Measurements from ENCODE around the gene SMARCA2. TPM values are rescaled to one million over a fixed set of nuclear protein-coding genes. Genes with fewer than 3 reads are reported as not detected.
"Not testable (repeated sequence)": the region's sequence is repeated elsewhere in the genome, so short reads cannot be mapped to it uniquely, and the experiment has no call there.

SMARCA2 gene
- total and polyA plus RNA-seq, 9 donors, result 78.4 to 149 (median 95.6) TPM

GRCh38 chr9:2130941-2131340, 115.8 kb downstream of the SMARCA2 start:
- Histone ChIP-seq H3K9me3 (replicated peaks; ENCODE audit: control insufficient read depth, low read depth, low read length) (no peaks in the 10 kb centered on the region), H3K27me3 (ENCODE audit: control insufficient read depth, insufficient read depth, low read length) (no peaks in the 10 kb centered on the region), H3K4me3 (ENCODE audit: low read length) (no peak overlapping the region), H3K36me3 (ENCODE audit: control insufficient read depth, insufficient read depth, low read length) (peaks cover 23% of the 10 kb centered on the region), H3K27ac (ENCODE audit: low read length) (no peak overlapping the region), H3K4me1 (ENCODE audit: control insufficient read depth, insufficient read depth, low read length) (peaks cover 26% of the 10 kb centered on the region)
- DNase-seq, result no peak
- WGBS (ENCODE audit: insufficient coverage), result no CpG with 5 or more reads among the region's 3 CpGs

DNA sequence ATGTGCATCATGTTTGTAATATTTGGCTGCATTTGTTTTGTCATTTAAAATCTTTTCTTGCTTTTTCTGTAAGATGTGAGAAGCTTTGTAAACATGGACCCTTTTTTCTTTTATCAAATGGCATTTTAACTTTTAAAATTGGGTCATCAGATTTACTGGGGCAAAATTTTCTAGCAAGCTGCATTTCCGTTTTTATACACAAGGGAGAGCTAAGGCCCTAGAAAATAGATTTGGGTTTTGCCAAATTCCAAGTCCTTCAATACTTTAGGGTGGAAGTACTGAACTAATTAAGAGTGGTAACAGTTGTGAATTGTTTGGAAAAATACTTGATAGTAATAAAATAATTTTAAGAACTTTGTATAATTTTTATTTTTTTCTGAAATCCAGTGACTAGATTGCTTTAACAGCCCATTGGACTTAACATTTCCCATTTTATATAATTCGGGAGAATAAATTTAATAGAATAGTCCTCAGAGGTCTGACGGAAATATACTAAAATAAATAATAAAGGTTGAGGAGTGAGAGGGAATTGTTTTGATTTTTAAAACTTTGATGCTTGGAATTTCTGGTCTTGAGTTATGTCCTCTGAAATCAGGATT, 117.4 kb downstream of the SMARCA2 start:
- peak; percentile 65 for DNase-seq
- Histone ChIP-seq H3K27me3 (ENCODE audit: control insufficient read depth, insufficient read depth, low read length) (no peaks in the 10 kb centered on the region), H3K36me3 (ENCODE audit: control insufficient read depth, insufficient read depth, low read length) (peaks cover 24% of the 10 kb centered on the region), H3K4me1 (ENCODE audit: control insufficient read depth, insufficient read depth, low read length) (peaks cover 13% of the 10 kb centered on the region), H3K9me3 (replicated peaks; ENCODE audit: control insufficient read depth, low read depth, low read length) (no peaks in the 10 kb centered on the region), H3K27ac (ENCODE audit: low read length) (no peak overlapping the region), H3K4me3 (ENCODE audit: low read length) (no peak overlapping the region)
- WGBS (ENCODE audit: insufficient coverage), result no CpG with 5 or more reads among the region's 3 CpGs

DNA sequence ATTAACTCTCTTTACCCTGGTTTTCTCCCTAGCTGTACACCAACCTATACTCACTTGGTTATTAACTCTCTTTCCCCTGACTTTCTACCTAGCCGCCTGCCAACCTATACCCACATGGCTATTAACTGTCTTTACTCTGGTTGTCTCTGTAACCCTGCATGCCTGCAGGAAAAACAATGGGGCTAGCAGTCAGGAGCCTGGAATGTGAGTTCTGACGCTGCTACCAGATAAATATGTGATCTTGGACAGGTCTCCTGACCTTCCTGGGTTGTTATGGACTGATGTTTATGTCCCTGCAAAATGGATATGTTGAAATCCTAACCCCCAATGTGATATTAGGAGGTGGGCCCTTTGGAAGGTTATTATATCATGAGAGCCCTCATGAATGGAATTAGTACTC, 119.2 kb downstream of the SMARCA2 start:
- H3K36me3 ChIP-seq (ENCODE audit: control insufficient read depth, insufficient read depth, low read length), result peaks cover 26% of the 10 kb centered on the region
- DNase-seq, result no peak
- no peaks in the 10 kb centered on the region for H3K9me3 ChIP-seq (replicated peaks; ENCODE audit: control insufficient read depth, low read depth, low read length)
- H3K27ac ChIP-seq (ENCODE audit: low read length), result no peak overlapping the region
- 88% methylated on average over 1 of the region's 2 CpGs for WGBS (ENCODE audit: insufficient coverage)
- H3K4me1 ChIP-seq (ENCODE audit: control insufficient read depth, insufficient read depth, low read length), result peaks cover 3% of the 10 kb centered on the region
- H3K27me3 ChIP-seq (ENCODE audit: control insufficient read depth, insufficient read depth, low read length), result no peaks in the 10 kb centered on the region
- no peak overlapping the region for H3K4me3 ChIP-seq (ENCODE audit: low read length)

GRCh38 chr9:2138646-2139045, 123.5 kb downstream of the SMARCA2 start:
- Histone ChIP-seq H3K4me3 (ENCODE audit: low read length) (no peak overlapping the region), H3K27me3 (ENCODE audit: control insufficient read depth, insufficient read depth, low read length) (no peaks in the 10 kb centered on the region), H3K9me3 (replicated peaks; ENCODE audit: control insufficient read depth, low read depth, low read length) (no peaks in the 10 kb centered on the region), H3K36me3 (ENCODE audit: control insufficient read depth, insufficient read depth, low read length) (peaks cover 25% of the 10 kb centered on the region), H3K4me1 (ENCODE audit: control insufficient read depth, insufficient read depth, low read length) (no peaks in the 10 kb centered on the region), H3K27ac (ENCODE audit: low read length) (no peak overlapping the region)
- DNase-seq, result no peak
- 95% methylated on average over 3 of the region's 4 CpGs for WGBS (ENCODE audit: insufficient coverage)

DNA sequence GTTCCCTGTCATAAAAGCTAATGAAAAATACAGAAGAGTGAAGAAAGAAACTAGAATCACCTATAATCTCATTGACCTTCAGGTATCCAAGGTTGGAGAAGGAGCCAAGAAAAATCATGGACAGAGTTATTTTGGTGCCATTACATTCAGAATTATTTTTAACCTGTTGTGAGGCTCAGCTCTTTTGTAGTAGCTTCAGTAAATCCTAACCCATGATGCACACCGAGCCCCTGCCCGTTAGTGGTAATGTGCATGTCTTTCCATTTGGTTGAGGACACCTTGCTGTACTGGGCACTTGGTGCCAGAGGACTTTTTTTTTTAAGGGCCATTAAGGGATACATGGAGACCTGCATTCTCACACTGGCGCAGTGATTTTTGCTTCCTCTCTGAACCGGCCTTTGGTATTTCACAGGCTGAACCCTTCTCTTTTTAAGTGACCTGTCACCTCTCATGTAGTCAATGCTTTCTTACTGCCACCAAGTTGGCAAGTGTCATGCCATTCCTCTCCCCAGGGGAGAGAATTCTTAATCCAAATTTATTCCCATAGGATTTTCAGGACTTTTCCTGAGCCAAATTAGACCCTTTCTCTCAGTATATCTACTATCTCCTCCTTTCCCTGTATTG, 125.6 kb downstream of the SMARCA2 start:
- no peak for DNase-seq
- H3K27ac ChIP-seq (ENCODE audit: low read length), result no peak overlapping the region
- H3K9me3 ChIP-seq (replicated peaks; ENCODE audit: control insufficient read depth, low read depth, low read length), result no peaks in the 10 kb centered on the region
- H3K27me3 ChIP-seq (ENCODE audit: control insufficient read depth, insufficient read depth, low read length), result no peaks in the 10 kb centered on the region
- peaks cover 21% of the 10 kb centered on the region for H3K36me3 ChIP-seq (ENCODE audit: control insufficient read depth, insufficient read depth, low read length)
- no peak overlapping the region for H3K4me3 ChIP-seq (ENCODE audit: low read length)
- WGBS (ENCODE audit: insufficient coverage), result 96% methylated on average over 4 of the region's 4 CpGs
- no peaks in the 10 kb centered on the region for H3K4me1 ChIP-seq (ENCODE audit: control insufficient read depth, insufficient read depth, low read length)

- no peak for DNase-seq
- Histone ChIP-seq H3K4me1 (ENCODE audit: control insufficient read depth, insufficient read depth, low read length) (no peaks in the 10 kb centered on the region), H3K36me3 (ENCODE audit: control insufficient read depth, insufficient read depth, low read length) (peaks cover 14% of the 10 kb centered on the region), H3K27me3 (ENCODE audit: control insufficient read depth, insufficient read depth, low read length) (no peaks in the 10 kb centered on the region), H3K4me3 (ENCODE audit: low read length) (no peak overlapping the region), H3K9me3 (replicated peaks; ENCODE audit: control insufficient read depth, low read depth, low read length) (no peaks in the 10 kb centered on the region), H3K27ac (ENCODE audit: low read length) (no peak overlapping the region)
- WGBS (ENCODE audit: insufficient coverage), result no CpG with 5 or more reads among the region's 1 CpG
Measured at GRCh38 chr9:2142212-2142611, 127.1 kb downstream of the SMARCA2 start.

GRCh38 chr9:2144619-2145018, 129.5 kb downstream of the SMARCA2 start:
- 90% methylated on average over 2 of the region's 3 CpGs for WGBS (ENCODE audit: insufficient coverage)
- Histone ChIP-seq H3K4me3 (ENCODE audit: low read length) (no peak overlapping the region), H3K4me1 (ENCODE audit: control insufficient read depth, insufficient read depth, low read length) (no peaks in the 10 kb centered on the region), H3K9me3 (replicated peaks; ENCODE audit: control insufficient read depth, low read depth, low read length) (no peaks in the 10 kb centered on the region), H3K27ac (ENCODE audit: low read length) (no peak overlapping the region), H3K27me3 (ENCODE audit: control insufficient read depth, insufficient read depth, low read length) (no peaks in the 10 kb centered on the region), H3K36me3 (ENCODE audit: control insufficient read depth, insufficient read depth, low read length) (peaks cover 10% of the 10 kb centered on the region)
- no peak for DNase-seq

DNA sequence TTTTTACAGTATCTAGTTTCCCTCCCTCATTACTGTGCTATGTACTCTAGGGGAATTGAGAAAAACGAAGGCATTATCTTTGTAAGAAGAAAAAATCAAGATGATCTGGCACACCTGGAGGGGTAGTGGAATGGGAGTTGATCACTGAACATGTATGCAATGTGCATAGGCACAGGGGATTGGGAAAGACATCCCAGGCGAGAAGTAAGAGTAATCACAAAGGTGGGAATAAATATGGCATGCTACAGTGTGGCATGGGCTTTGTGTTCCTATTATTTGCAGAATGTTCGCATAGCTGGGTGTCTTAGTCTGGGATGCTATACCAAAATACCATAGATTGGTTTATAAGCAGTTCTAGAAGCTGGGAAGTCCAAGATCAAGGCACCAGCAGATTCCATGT, 130.6 kb downstream of the SMARCA2 start:
- Histone ChIP-seq H3K4me3 (ENCODE audit: low read length) (no peak overlapping the region), H3K27me3 (ENCODE audit: control insufficient read depth, insufficient read depth, low read length) (no peaks in the 10 kb centered on the region), H3K27ac (ENCODE audit: low read length) (no peak overlapping the region), H3K4me1 (ENCODE audit: control insufficient read depth, insufficient read depth, low read length) (no peaks in the 10 kb centered on the region), H3K36me3 (ENCODE audit: control insufficient read depth, insufficient read depth, low read length) (peaks cover 12% of the 10 kb centered on the region), H3K9me3 (replicated peaks; ENCODE audit: control insufficient read depth, low read depth, low read length) (no peaks in the 10 kb centered on the region)
- DNase-seq, result no peak
- WGBS (ENCODE audit: insufficient coverage), result 97% methylated on average over 3 of the region's 3 CpGs

GRCh38 chr9:2146700-2147099, 131.6 kb downstream of the SMARCA2 start:
- not testable (repeated sequence) for H3K9me3 ChIP-seq (replicated peaks; ENCODE audit: control insufficient read depth, low read depth, low read length); H3K4me3 ChIP-seq (ENCODE audit: low read length); H3K4me1 ChIP-seq (ENCODE audit: control insufficient read depth, insufficient read depth, low read length); H3K27ac ChIP-seq (ENCODE audit: low read length); H3K27me3 ChIP-seq (ENCODE audit: control insufficient read depth, insufficient read depth, low read length); DNase-seq
- H3K36me3 ChIP-seq (ENCODE audit: control insufficient read depth, insufficient read depth, low read length), result peaks cover 12% of the 10 kb centered on the region

GRCh38 chr9:2150338-2150737, 135.2 kb downstream of the SMARCA2 start:
- Histone ChIP-seq H3K27me3 (ENCODE audit: control insufficient read depth, insufficient read depth, low read length) (no peaks in the 10 kb centered on the region), H3K36me3 (ENCODE audit: control insufficient read depth, insufficient read depth, low read length) (peaks cover 7% of the 10 kb centered on the region), H3K4me3 (ENCODE audit: low read length) (no peak overlapping the region), H3K4me1 (ENCODE audit: control insufficient read depth, insufficient read depth, low read length) (no peaks in the 10 kb centered on the region), H3K9me3 (replicated peaks; ENCODE audit: control insufficient read depth, low read depth, low read length) (no peaks in the 10 kb centered on the region), H3K27ac (ENCODE audit: low read length) (no peak overlapping the region)
- no CpG with 5 or more reads among the region's 5 CpGs for WGBS (ENCODE audit: insufficient coverage)
- no peak for DNase-seq

DNA sequence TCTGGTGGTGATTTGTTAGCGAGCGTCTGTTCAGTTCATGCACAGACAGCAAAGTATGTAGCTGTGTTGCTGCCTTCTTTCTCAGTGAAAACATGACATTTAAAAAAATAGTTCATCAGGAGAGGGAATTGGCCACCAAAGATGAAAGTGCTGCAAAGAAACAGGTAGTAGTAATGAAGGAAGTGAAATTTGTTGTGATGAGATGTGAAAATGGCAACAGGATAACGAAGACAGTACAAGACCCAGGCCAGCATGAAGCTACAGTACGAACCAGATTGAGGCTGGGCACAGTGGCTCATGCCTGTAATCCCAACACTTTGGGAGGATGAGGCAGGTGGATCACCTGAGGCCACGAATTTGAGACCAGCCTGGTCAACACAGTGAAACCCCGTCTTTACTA, 136.0 kb downstream of the SMARCA2 start:
- H3K27ac ChIP-seq (ENCODE audit: low read length), result no peak overlapping the region
- no peaks in the 10 kb centered on the region for H3K4me1 ChIP-seq (ENCODE audit: control insufficient read depth, insufficient read depth, low read length)
- 81% methylated on average over 2 of the region's 6 CpGs for WGBS (ENCODE audit: insufficient coverage)
- peaks cover 7% of the 10 kb centered on the region for H3K36me3 ChIP-seq (ENCODE audit: control insufficient read depth, insufficient read depth, low read length)
- H3K4me3 ChIP-seq (ENCODE audit: low read length), result no peak overlapping the region
- no peaks in the 10 kb centered on the region for H3K27me3 ChIP-seq (ENCODE audit: control insufficient read depth, insufficient read depth, low read length)
- no peak for DNase-seq
- H3K9me3 ChIP-seq (replicated peaks; ENCODE audit: control insufficient read depth, low read depth, low read length), result no peaks in the 10 kb centered on the region
